Skeletal muscle satellite cell (primary cell): ENCODE measurements around the gene PLAGL1.

Experiments
- H3K27me3 ChIP-seq: 2 replicates; pipeline ENCODE4 v1.7.0; 2013; ENCODE audit warnings: low read length; ENCODE audit not compliant: control insufficient read depth, insufficient read depth
- H3K36me3 ChIP-seq: 2 replicates; pipeline ENCODE4 v1.7.0; 2013; ENCODE audit warnings: mild to moderate bottlenecking, control low read depth, low read length; ENCODE audit not compliant: insufficient read depth
- H3K4me1 ChIP-seq: 2 replicates; pipeline ENCODE4 v1.7.0; 2013; ENCODE audit warnings: low read length; ENCODE audit not compliant: control insufficient read depth, insufficient read depth
- H3K4me2 ChIP-seq: 2 replicates; pipeline ENCODE4 v1.7.0; 2013; ENCODE audit warnings: mild to moderate bottlenecking, low read length
- H3K4me3 ChIP-seq: 2 replicates; pipeline ENCODE4 v1.7.0; 2013; ENCODE audit warnings: low read length
- H3K9ac ChIP-seq: 2 replicates; pipeline ENCODE4 v1.7.0; 2013; ENCODE audit warnings: mild to moderate bottlenecking, low read depth, low read length, moderate library complexity
- H3K9me3 ChIP-seq: replicated peaks from 2 replicates; pipeline ENCODE4 v1.7.0; 2013; ENCODE audit warnings: mild to moderate bottlenecking, control low read depth, low read length

The PLAGL1 gene

DNA sequence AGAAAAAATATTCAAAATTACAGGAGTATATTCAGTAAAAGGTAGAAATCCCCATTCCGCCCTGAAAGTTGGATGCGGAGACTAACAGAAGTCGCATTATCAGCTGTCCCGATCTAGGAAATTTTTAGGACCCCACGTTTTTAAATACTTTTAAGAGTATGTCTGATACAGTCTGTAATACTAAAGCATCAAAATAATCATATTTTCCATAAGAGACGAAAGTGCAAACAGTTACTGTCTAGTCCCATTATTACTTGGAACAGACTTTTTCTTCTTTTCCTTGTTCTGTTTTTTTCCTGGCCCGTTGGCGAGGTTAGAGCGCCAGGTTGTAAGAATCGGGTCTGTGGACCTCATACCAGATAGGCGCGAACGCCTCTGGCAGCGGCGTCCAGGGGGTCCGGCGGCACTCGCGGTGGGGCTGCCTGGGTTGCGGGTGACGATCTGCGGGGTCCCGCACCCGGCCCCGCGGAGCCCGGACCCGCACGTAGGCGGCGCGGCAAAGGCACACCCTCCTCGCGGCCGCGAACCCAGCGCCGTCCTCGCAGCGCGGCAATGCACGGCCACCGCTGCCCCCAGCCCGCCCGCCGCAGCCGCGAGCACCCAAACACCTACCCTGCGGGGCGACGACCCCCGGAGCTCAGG lies 460 bp downstream of the PLAGL1 start:
- Histone ChIP-seq H3K4me2 (peak overlapping the region; percentile 79), H3K4me3 (peak overlapping the region; percentile 74), H3K4me1 (peaks cover 4% of the 10 kb centered on the region), H3K9me3 (no peaks in the 10 kb centered on the region), H3K9ac (peak overlapping the region; percentile 82), H3K27me3 (peaks cover 5% of the 10 kb centered on the region), H3K36me3 (no peaks in the 10 kb centered on the region)

DNA sequence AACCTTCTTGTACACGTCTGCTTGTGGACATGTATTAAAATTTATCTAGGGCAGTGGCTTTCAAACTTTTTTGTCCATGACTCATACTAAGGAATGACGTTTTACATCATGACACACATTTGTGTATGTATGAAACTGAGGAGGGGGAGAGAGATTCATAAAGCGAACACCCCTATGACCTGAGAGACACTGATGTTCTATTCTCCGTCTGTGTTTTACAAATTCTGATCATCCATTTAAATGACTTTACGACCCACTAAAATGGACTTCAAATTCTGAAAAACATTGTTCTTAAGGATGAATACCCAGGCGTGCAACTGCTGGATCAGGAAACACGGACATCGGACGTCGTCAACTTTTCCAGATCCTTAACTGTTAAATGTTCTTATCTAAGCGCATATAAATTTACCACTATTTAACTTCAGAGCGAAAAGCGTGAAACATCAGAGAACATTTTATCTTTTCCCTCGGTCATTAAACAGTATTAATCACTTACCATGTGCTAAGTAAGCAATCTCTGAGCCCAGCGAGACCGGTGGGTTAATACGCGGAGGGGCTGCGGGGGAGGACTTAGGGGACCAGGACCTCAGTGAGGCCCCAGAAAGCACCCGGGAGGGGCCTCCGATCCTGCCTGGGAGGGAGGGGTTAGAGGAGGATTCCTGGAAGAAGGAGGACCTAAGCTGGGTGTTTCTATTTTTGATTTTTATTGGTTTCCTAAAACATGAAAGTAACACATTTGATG lies 1.2 kb downstream of the PLAGL1 start:
- peaks cover 5% of the 10 kb centered on the region for H3K27me3 ChIP-seq
- H3K9me3 ChIP-seq = no peaks in the 10 kb centered on the region
- peak overlapping the region; percentile 79 for H3K4me2 ChIP-seq
- H3K36me3 ChIP-seq = no peaks in the 10 kb centered on the region
- peak overlapping the region; percentile 74 for H3K4me3 ChIP-seq
- H3K9ac ChIP-seq = peak overlapping the region; percentile 82
- H3K4me1 ChIP-seq = peaks cover 4% of the 10 kb centered on the region

DNA sequence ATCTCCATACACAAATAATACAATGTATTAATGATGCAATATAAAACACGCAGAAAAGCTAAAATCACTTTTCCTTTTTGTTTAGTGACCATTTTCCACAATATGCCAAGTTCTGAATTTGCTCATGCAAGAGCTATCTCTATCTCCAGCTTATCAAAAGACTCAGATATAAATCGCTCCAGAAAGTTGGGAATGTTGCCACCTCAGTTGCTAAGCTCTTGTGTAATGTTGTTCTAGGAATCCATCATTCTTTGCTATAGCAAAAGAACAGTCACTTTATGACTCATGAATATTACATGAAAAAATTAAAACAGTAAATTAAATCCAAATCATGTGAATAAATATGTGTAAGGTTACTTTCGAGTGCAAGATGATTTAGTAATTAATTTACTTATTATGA lies 8.7 kb downstream of the PLAGL1 start:
- Histone ChIP-seq H3K9me3 (no peaks in the 10 kb centered on the region), H3K36me3 (no peaks in the 10 kb centered on the region), H3K4me3 (no peak overlapping the region), H3K9ac (no peak overlapping the region), H3K4me2 (no peak overlapping the region), H3K27me3 (no peaks in the 10 kb centered on the region), H3K4me1 (no peaks in the 10 kb centered on the region)

DNA sequence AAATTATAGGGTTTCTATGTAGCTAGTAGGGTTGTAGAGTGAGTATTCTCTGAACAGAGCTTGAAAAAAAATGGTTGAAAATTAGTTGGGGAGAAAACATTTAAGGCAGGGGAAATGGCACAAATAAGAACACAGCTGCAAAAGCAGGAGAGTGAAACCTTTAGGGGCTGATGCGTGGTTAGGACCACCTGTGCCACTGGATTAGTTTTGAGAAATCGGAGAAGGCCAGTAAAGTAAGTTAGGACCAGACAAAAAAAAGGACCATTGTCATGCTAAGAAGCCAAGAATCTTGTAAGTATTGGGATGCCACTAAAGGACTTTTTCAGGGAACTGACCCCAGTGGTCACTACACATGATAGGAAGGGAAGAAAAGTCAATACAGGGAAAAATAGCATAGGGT lies 9.4 kb downstream of the PLAGL1 start:
- Histone ChIP-seq H3K4me1 (no peaks in the 10 kb centered on the region), H3K9me3 (no peaks in the 10 kb centered on the region), H3K36me3 (no peaks in the 10 kb centered on the region), H3K27me3 (no peaks in the 10 kb centered on the region), H3K9ac (no peak overlapping the region), H3K4me3 (no peak overlapping the region), H3K4me2 (no peak overlapping the region)

DNA sequence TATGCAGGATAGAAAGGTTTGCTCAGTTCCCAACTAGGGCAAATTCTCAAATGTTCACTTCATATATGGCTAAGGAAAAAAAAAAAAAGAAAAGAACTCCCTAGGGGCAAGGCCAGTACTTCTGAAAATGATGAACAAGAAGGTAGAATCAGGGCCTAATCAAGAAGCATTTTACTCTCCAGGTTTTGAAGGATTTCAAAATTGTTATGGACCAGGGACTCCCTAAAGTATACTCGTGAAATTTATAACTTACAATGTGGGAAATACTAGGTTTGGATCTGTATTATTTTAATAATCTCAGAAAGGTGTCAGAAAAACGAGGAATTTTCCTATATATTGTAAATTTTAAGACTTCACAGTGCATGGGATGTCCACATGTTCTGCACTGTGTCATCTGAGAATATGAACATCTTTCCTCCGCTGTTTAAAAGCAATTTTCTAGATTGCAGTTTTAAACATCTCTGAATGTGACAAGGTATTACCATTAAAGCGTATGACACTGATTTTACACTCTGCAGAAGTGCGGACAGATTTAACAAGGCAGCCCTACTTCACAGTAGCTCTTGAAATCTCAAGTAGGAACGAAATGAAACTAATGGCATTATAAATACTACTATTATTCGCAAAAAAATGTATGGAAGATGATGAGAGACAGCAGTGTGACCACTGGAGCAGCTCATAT lies 14.0 kb downstream of the PLAGL1 start:
- Histone ChIP-seq H3K9ac (no peak overlapping the region), H3K36me3 (no peaks in the 10 kb centered on the region), H3K9me3 (no peaks in the 10 kb centered on the region), H3K4me3 (no peak overlapping the region), H3K4me1 (no peaks in the 10 kb centered on the region), H3K27me3 (no peaks in the 10 kb centered on the region), H3K4me2 (no peak overlapping the region)

DNA sequence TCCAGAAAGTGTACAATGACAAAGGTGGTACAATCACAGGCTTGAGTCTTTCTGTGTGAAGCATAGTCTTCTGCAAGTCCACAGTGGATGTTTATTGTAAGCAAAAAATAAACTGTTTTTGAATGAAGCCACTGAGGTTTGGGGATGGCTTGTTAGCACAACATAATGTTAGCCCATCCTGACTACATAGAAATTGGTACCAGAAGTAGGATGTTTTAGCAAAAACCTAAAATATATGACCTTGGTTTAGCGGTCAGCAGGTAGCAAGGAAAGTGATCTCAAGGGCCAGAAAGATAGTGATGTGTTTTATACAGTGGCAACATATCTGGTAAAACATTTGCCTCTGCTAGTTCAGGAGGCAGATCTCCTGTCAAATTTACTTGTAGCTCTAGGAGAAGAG lies 15.8 kb downstream of the PLAGL1 start:
- Histone ChIP-seq H3K9ac (no peak overlapping the region), H3K4me3 (no peak overlapping the region), H3K36me3 (no peaks in the 10 kb centered on the region), H3K4me2 (no peak overlapping the region), H3K9me3 (no peaks in the 10 kb centered on the region), H3K27me3 (no peaks in the 10 kb centered on the region), H3K4me1 (no peaks in the 10 kb centered on the region)

DNA sequence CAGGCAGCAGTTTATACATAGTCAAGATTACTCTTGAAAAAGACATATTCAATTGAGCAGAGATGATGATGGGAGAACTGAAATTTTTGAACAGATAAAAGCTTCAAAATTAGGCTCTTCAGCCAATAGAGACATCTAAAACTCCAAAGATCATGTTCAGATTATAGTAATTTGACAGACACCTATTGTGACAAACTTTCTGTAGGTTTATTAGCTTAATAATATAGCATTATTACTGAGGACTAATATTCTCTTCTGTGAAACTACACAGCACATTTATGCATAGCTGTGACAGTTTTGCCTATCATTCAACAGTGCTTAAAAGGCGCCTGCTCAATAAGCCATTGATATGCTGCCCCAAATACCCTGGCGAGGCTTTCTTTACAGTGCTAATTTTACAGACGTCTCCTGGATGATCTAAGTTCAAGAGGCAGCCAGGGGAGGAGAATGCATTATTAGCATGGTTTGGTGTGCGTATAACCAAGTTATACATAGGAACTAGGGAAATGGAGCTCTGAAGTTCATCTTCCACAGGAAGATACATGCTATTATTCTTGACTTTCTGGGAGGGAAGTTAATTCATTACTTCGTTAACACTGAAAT lies 21.5 kb downstream of the PLAGL1 start:
- no peaks in the 10 kb centered on the region for H3K36me3 ChIP-seq
- H3K4me2 ChIP-seq = no peak overlapping the region
- no peak overlapping the region for H3K9ac ChIP-seq
- no peaks in the 10 kb centered on the region for H3K9me3 ChIP-seq
- no peaks in the 10 kb centered on the region for H3K4me1 ChIP-seq
- H3K4me3 ChIP-seq = no peak overlapping the region
- H3K27me3 ChIP-seq = no peaks in the 10 kb centered on the region

DNA sequence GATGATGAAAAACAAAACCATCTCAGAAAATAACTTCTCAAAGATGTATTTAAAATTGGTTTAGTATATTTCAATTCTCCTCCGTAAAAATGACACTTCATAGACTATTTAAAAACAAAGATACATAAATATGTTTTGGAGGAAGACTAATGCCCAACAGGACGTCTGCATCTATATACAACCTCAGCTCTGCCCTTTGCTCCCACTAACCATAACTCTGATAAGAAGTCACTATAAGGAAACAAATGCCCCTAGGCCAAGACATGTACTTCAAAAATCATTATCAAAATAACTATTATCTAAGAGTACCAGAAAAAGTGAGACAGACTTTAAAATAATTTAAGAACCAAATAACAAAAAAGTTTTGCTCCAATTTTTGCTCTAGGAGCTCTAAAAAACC lies 23.4 kb downstream of the PLAGL1 start:
- H3K4me3 ChIP-seq = no peak overlapping the region
- no peaks in the 10 kb centered on the region for H3K27me3 ChIP-seq
- H3K4me2 ChIP-seq = no peak overlapping the region
- no peaks in the 10 kb centered on the region for H3K36me3 ChIP-seq
- H3K9me3 ChIP-seq = no peaks in the 10 kb centered on the region
- H3K9ac ChIP-seq = no peak overlapping the region
- no peaks in the 10 kb centered on the region for H3K4me1 ChIP-seq

DNA sequence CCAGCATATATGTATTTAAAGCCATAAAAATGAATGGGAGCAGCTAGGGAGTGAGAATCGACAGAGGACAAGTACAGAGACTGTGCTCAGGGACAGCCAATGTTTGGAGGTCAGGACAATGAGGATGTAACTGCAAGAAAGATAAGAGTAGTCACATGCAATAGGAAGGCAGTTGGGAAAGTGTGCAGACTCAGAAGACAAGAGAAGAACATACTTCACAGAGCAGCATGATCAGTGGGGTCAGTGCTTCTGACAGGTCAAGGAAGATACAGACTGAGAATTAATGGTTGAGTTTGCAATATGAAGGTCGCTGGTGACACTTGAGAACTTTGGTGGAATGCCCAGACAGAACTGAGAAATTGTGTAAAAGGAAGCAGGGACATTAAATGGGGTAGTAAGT lies 25.1 kb downstream of the PLAGL1 start:
- Histone ChIP-seq H3K36me3 (no peaks in the 10 kb centered on the region), H3K27me3 (no peaks in the 10 kb centered on the region)

DNA sequence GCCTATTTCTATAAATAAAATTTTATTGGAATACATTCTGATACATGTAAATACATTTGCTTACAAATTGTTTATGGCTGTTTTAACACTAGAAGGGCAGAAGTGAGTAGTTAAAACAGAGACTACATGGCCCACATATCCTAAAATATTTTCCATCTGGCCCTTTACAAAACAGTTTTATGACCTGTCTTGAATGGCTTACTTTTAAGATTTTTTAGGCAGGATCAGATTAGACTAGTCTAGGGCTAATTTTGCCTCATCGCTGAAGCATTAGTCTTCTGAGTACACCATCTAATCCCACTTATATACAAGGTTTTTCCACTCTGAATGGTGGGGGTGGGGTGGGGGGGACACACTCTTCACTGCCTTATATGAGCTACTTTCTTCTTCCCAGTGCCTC lies 27.1 kb downstream of the PLAGL1 start:
- no peaks in the 10 kb centered on the region for H3K4me1 ChIP-seq
- H3K9me3 ChIP-seq = no peaks in the 10 kb centered on the region
- no peak overlapping the region for H3K9ac ChIP-seq
- H3K4me2 ChIP-seq = no peak overlapping the region
- no peak overlapping the region for H3K4me3 ChIP-seq
- no peaks in the 10 kb centered on the region for H3K36me3 ChIP-seq
- no peaks in the 10 kb centered on the region for H3K27me3 ChIP-seq

More for the DNA sequence above, 25.1 kb downstream of the PLAGL1 start:
- H3K4me3 ChIP-seq = no peak overlapping the region
- no peak overlapping the region for H3K4me2 ChIP-seq
- H3K9me3 ChIP-seq = no peaks in the 10 kb centered on the region
- no peak overlapping the region for H3K9ac ChIP-seq
- no peaks in the 10 kb centered on the region for H3K4me1 ChIP-seq

DNA sequence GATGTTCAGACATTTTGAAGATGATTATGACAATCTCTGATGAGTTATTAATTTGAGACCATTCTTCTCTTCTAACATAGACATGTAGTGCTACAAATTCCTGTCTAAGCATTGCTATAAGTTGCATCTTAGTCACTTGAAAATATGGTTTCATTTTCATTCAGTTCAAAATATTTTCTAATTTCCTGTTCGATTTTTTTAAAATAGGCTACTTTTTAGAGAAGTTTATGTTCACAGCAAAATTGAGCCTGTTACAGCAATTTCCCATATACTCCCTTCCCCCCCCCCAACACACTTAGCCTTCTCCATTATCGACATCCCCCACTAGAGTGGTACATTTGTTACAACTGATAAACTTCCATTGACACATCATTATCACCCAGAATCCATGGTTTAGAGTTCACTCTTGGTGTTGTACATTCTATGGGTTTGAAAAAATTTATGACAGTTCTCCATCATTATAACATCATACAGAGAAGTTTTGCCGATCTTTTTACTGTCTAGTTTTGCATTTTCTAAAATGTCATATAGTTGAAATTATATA lies 31.2 kb downstream of the PLAGL1 start:
- Histone ChIP-seq H3K36me3 (no peaks in the 10 kb centered on the region), H3K4me2 (no peak overlapping the region)

More for the DNA sequence above, 31.2 kb downstream of the PLAGL1 start:
- Histone ChIP-seq H3K27me3 (no peaks in the 10 kb centered on the region), H3K9ac (no peak overlapping the region), H3K9me3 (no peaks in the 10 kb centered on the region), H3K4me3 (no peak overlapping the region), H3K4me1 (no peaks in the 10 kb centered on the region)
